Islet of Langerhans (tissue), 1 donor: ENCODE data around the gene EFCAB8.
"Not testable (repeated sequence)": the region's sequence is repeated elsewhere in the genome, so short reads cannot be mapped to it uniquely, and the experiment has no call there.

Experiments used
- FAIRE-seq: peaks from one replicate; lab custom pipeline; 2011; peaks lifted over from hg19 to GRCh38; lab: Jason Lieb, UNC

Gene EFCAB8

DNA sequence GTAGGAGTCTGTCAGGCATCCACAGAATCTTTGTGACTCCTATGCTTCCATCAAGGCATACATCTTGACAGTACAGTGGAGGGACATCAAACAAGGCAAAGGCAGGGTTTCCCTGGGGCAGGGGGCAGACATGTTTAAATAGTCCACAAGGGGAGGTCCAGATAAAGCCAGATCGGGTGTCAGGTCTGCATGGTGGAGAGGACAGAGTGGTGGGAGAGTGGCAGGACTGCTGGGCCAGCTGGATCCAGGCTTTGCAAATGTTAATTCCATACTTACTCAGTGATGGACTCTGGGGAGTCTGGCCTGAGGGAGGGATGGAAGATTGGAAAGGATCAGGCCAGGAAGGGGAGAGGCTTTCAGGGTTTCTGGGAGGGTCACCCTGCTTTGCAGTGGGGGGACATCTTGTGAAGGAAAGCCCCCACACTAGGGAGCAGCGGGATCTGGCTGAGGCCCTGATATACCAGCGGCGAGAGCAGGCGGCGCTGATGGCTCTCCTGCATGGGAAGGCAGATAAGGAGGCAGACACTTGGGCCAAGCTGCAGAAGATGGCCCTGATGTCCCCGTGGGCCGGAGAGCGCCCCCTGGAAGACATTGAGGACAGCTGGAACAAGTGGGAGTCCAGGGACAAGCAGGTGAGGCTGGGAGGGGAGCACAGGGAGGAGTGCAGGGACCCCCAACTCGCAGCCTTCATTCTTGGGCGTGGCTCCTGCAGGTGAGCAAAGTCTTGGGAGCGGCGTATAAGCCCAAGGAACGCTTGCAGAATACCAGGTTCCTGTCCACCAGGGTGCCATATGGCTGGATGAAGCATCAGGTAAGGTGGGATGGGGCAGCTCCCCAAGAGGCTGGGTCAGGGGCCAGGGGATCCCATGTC is 100.9 kb downstream of the EFCAB8 start:
- FAIRE-seq: no peak

- FAIRE-seq: no peak
Observed at GRCh38 chr20:32960222-32960518, 101.4 kb downstream of the EFCAB8 start.

DNA sequence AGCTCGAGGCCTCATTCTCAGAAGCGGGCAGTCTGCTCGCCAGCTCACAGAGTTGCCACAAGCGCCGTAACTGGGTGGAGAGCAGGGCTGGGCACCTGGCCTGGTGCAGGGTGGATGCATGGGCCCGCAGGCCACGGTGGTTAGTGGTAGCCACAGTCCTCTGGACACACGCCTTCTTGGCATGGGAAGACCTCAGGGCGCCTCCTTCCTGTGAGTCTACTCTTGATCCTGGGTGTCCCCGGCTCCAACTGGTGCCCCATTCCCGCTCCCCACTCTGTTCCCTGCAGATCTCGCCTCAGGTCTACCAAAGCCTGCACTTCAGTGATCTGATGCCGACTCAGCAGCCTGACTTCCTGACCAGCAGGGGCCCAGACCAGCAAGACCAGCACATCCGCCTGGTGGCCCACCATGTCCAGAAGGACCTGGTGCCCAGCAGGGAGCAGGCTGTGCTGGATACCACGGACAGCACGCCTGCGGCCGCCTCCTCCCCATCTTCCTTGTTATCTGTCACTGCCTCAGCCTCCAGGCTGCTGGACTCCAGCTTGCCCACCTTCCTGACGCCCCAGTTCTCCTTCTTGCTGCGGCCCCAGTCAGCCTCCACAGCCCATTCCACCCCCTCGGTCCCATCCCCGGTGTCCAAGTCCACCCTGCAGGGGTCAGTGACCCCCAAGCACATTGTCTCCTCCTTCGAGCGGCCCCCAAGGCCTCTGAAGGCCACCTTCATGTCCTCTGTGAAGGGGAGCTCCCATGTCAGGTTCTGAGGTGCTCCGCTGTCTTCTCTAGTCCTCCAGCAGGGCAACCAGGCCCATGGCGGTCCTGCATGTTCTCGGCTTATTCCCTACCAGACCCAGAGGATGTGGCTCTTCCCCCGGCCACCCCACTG is 102.4 kb downstream of the EFCAB8 start:
- no peak for FAIRE-seq

DNA sequence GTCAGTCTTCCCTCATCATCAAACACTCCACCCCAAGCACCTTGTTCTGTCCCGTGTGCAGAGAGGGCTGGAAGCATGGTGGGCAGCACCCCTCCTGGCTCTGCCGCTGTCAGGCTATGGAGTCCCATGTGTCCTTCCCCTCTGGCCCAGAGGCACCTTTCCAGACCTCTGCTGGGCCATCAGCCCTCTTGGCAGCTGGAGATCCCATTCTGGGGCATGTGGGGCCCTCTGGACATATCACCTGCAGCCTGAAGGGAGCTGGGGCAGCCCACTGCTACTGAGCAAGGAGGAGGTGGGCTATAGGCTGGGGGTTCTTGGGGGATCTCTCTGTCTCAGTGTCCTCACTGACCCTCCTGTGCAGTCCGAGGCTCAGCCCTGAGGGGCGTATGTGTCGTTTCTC is 103.3 kb downstream of the EFCAB8 start:
- FAIRE-seq: no peak

DNA sequence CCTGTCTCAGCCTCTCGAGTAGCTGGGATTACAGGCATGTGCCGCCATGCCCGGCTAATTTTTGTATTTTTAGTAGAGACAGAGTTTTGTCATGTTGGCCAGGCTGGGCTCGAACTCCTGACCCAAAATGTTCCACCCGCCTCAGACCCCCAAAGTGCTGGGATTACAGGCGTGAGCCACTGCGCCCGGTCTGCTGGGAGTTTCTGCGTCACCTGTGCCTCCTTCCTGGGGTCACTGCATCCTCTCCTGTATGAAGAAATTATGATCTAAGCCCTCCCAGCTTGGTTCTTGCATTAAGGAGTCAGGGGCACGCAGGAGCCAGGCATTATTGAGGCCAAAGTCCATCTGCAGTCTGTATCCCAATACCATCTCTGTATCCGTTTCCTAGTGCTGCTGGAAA is 103.9 kb downstream of the EFCAB8 start:
- FAIRE-seq: not testable (repeated sequence)

- no peak for FAIRE-seq
Observed at GRCh38 chr20:32963176-32963575, 104.5 kb downstream of the EFCAB8 start.

DNA sequence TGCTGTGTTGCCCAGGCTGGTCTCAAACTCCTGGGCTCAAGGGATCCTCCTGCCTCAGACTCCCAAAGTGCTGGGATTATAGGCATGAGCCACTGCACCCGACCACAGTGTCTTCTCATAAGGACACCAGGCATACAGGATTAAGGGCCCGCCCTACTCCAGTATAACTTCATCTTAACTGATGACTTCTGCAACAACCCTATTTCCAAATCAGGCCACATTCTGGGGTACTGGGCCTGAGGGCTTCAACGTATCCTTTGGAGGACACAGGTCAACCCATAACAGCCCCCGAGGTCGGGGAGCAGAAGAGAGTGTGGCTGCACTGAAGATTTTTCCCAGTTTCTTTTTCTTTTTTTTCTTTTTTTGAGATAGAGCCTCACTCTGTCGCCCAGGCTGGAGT is 105.9 kb downstream of the EFCAB8 start:
- no peak for FAIRE-seq

DNA sequence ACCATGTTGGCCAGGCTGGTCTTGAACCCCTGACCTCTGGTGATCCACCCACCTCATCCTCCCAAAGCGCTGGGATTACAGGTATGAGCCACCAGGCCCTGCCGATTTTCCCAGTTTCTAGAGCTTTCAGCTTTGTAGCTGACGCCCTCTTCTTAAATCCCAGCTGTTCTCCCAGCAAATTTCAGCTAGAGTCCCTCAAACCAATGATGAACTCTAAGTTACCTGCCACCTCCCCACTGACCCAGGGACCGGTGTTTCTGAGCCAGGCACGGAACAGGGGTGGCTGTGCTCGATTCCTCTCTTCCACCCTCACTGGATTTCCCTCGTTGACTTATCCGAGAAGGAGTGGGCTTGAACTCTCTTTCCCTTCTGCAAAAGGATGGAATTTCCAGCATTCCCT is 106.4 kb downstream of the EFCAB8 start:
- FAIRE-seq: no peak

DNA sequence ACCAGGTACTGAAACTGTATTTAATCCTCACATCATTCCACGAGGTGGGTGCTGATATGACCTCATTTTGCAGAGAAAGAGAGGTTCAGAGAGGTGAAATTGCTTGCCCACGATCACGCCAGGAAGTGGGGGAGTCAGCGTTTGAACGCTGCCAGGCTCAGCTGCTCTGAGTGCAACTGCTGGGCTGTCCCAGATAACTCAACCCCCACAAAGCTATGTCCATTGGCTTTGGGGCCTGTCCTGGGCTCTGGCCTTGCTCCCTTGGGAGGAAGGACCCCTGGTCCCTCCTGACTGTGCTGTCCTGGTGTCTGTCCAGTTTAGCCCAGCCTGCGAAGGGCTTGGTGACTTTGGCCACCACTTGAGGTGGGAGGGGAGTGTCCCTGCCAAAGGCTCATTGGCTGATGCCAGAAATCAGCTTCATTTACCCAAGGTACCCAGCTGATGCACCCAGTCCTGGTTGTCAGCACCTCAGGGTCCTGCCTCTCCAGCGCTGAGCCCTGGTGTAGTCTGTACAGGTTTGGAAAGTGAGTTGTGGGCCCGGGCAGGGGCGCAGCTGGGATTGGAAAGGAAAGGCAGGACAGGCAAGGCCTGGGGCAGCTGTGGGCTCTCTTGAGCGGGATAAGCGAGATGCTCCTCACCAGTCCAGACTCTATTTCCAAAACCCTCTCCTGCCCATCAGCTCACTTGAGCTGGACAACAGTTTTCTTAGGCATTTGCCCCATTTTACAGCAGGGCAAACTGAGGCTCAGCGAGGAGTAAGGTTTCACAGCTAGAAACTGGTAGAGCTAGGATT is 107.1 kb downstream of the EFCAB8 start:
- FAIRE-seq: no peak

DNA sequence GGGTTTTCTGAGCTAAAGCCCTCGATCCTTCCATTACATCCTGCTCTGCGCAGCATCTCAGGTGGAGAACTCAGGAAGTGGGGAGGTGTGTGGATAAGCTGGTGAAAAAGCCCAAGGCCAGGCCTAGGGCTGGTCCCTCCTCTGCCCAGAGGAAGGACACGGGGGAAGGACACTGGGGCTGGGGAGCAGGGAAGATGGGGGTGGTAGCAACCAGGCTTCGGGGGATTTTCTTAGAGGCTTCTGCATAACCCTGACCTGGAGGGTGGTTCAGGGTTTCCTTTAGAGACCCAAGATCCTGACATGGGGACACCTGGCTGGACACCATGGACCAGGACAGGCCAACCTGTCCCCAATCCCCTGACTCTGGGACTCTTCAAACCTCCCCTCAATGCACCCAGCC is 107.7 kb downstream of the EFCAB8 start:
- FAIRE-seq: no peak

DNA sequence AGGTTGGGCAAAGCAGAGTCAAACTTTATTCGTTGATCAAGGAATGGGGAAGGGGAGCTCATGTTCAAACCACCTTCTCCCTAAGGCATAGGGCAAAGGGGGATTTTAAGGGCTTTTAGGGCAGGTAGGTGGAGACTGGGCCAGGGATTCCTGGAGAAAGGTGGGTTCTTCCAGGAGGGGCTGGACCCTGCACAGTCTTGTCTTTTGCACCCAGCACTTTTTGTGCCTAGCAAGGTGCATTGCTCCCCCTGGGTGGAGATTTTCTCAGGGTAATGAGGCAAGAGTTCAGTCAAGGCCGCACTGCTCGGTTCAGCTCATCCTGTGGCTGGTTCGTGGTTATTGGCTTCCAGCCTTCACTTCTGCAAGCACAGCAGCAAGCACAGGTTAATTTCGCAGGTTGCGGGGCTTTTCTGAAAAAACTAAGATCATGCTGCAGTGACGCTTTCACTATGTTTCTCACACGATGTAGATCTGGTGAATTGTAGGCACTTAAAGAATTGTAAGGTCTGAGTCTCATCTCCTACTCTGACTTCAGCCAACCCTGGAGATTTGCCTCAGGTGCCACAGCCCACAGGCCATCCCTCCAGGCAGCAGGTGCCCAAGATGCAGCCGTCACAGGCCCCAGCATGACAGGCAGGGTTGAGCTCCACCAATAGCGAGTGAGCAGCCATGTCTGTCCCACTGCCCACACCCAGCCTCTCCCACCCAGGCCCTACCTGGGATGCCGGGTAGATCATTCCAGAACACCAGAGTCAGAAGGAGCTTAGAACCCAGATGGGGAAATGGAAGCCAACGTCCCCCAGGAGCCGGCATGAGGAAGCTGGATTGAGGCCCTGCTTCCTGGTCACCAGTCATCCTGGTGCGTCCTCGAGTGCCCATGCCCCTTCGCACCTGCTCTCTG is 108.4 kb downstream of the EFCAB8 start:
- FAIRE-seq: no peak

- FAIRE-seq: no peak
Observed at GRCh38 chr20:32967961-32968457, 109.3 kb downstream of the EFCAB8 start.

- no peak for FAIRE-seq
Observed at GRCh38 chr20:32968478-32969241, 109.9 kb downstream of the EFCAB8 start.

GRCh38 chr20:32969356-32970114 is 110.8 kb downstream of the EFCAB8 start:
- FAIRE-seq: no peak

- FAIRE-seq: no peak
Observed at GRCh38 chr20:32970115-32970972, 111.6 kb downstream of the EFCAB8 start.

DNA sequence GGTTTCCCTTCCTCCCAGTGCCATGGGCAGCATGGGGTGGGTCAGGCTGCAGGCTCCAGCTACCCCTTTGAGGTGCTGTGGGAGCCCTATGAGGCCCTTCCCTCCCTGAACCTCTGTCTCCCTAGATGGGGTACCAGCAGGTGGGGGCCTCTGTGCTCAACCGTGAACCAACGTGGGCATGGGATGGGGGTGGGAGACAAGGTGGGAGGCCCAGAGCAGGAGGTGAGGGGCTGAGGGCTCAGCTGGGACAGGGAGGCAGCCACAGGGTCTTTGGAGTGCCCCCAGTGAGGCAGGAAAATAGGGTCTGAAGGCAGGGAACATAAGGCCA is 112.2 kb downstream of the EFCAB8 start:
- no peak for FAIRE-seq

DNA sequence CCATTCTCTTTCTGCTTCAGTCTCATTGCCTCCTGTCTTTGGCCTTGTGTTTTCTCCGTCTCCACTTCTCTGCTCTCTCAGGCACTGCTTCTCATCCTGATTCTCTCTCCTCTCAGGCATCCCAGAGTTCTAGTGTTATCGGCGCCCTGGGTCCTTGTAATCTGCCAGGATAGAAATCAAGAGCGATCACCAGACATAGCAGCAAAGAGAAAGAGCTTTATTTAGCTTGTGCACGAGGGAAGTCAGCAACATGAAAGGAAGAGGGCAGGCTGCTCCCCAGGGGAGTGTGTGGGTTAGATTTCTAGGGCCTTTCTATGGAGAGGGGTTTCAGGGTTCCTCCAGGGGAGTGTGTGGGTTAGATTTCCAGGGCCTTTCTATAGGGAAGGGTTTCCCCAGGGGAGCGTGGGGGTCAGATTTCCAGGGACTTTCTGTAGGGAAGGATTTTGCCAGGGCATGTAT is 113.0 kb downstream of the EFCAB8 start:
- FAIRE-seq: no peak

GRCh38 chr20:32972181-32973076 is 113.7 kb downstream of the EFCAB8 start:
- FAIRE-seq: no peak
